AG09319 (cell line): Measurements from ENCODE around the gene SPSB1.

Experiments used
- DNase-seq: peaks from one replicate; pipeline ENCODE4 v3.0.0-alpha.2; 2010; ENCODE audit warnings: low read depth; ENCODE audit errors: extremely low read depth
- TF ChIP-seq, protein P1 (sequence below): IDR thresholded peaks from 2 replicates; pipeline ENCODE4 v1.5.1; 2011; ENCODE audit warnings: low read depth, mild to moderate bottlenecking, inconsistent platforms, low read length, moderate library complexity

Gene SPSB1

DNA sequence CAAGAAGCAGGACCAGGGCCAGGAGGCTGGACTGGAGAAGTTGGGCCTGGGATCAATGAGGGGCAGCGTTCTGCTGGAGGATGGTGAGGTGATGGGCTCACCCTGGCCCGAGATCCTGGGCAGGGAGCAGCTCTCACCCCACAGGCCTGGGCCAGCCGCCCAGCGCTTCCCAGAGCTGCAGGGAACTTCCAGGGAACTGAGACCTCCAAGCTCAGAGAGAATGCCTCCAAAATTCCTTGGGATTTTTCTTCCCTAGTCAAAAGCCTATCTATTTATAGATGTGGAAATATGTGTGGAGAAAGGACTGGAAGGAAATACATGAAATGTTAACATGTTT is 121.2 kb downstream of the SPSB1 start:
- TF ChIP-seq, protein P1, sequence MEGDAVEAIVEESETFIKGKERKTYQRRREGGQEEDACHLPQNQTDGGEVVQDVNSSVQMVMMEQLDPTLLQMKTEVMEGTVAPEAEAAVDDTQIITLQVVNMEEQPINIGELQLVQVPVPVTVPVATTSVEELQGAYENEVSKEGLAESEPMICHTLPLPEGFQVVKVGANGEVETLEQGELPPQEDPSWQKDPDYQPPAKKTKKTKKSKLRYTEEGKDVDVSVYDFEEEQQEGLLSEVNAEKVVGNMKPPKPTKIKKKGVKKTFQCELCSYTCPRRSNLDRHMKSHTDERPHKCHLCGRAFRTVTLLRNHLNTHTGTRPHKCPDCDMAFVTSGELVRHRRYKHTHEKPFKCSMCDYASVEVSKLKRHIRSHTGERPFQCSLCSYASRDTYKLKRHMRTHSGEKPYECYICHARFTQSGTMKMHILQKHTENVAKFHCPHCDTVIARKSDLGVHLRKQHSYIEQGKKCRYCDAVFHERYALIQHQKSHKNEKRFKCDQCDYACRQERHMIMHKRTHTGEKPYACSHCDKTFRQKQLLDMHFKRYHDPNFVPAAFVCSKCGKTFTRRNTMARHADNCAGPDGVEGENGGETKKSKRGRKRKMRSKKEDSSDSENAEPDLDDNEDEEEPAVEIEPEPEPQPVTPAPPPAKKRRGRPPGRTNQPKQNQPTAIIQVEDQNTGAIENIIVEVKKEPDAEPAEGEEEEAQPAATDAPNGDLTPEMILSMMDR: no peak
- DNase-seq: no peak

DNA sequence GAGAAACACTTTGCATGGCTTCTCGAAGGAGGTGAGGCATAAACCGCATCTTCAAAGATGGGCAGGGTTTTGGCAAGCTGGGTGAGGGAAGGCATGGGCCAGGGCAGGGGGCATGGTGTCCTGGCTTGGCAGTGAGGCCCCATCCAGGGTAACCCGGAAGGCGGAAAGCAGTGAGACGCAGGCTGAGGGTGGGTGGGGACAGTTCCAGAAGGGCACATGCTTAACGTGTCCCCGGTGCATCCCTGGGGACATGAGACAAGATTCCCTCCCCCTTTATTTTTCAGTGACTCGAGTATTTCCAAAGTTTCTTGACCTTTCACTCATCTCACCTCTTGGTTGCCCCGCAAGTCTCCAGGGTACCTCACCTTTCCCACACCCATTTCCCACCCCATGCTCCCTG is 123.8 kb downstream of the SPSB1 start:
- DNase-seq: no peak
- TF ChIP-seq, protein P1: no peak

DNA sequence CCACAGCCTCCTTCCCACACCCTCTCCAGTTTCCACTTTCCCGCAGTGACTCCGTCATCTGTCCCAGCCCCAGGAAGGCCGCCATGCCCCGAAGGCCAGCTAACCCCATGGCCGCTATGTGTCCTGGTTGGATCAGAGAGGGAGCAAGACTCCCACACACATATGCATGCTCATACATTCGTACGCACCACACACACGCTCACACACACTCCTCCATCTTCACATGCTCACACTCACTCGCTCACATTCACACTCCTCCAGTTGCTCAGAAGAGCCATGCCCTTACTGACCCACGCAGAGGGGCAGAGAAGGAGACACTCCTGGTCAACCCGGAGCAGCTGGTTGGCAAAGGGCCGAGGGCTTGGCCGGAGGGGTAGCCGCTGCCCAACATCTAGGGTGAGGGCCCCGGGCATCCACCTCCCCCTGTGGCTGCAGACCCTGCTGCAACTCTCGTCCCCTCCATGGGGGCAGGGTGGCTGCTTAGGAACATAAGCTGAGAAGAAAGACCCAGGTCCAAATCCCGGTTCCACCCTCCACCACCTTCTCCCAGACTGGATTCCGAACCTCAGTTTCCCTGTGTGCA is 124.3 kb downstream of the SPSB1 start:
- TF ChIP-seq, protein P1: no peak
- DNase-seq: no peak

DNA sequence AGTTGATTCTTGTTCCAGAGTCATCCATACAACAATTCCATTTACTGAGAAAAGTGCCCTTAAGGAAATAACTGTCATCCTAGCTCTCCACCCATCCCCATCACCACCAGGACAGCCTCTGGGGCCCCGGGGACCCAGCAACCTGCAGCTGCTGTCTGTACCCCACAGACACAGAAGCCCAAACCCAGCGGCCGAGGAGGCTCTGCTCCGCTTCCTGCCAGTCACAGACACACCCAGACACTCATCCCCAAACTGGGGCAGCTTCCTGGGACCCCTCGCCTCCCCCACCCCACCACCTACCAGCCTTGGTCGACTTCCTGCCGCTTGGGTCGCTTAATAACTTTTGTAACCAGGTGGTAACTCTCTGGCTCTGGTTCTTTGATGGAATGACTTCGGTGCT is 125.0 kb downstream of the SPSB1 start:
- TF ChIP-seq, protein P1: no peak
- no peak for DNase-seq

DNA sequence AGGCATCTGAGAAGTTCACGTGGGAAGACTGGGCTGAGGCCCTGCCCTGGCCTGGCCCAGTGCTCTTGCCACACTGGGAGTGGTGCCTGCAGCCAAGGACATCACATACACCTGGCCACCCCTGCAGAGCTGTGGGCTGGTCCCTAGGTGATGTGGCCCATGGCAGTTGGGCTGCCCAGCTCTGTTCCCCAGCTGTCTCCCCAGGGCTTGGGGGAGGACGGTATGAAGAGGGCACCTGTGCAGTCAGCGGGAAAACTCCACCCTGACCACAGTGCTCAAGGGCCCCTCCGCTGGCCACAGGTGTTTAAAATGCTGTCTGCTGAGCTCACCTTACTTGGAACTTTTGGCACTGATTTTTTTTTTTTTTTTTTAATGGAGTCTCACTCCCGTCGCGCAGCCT is 126.2 kb downstream of the SPSB1 start:
- DNase-seq: no peak
- TF ChIP-seq, protein P1: no peak
